ENCODE data around the gene SOX8.

SOX8 gene

DNA sequence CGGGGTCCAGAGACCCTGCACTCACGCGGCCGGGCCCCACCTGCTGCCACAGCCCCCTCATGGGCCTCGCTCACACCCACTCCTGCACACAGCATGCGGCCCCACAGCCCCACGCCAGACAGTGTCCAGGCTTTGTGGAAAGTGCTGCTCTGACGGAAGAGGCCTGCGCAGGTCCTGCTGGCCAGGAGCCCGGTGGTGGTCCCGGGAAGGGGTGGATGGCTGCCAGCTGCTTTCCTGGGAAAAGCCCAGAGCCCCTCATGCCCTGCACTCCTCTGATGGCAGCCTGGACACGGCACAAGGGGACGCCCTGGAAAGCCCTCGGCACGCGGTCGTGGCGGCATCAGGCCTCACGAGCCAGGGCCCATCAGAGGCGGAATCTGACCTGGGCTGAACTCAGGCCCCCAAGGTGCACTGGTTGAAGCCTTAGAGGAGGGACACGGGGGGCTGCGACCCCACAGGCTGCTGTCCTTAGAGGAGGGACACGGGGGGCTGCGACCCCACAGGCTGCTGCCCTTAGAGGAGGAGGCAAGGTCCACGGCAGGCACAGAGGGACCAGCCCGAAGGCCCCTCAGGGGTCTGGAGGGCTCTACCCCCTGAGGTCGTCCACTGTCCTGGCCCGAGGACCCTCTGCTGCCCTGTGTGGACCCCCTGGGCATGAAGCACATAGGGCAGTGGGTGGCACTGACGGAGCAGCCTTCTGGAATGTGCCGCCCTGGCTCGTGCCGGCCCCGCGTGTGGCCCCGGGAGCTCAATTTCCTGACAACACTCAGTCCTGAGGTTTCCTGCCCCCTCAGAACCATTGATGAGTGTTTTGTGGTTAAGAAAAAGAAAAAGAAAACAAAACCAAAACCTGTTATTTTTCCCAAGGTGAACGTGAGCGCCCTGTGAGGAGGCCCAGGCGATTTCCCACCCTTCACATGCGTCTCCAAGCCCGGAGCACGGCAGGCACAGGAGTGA is 22.1 kb downstream of the SOX8 start:
- Histone ChIP-seq H3K9ac (ENCODE audit: low read length) (no peak overlapping the region), H3K27ac (ENCODE audit: low read length) (no peak overlapping the region), H3K4me3 (ENCODE audit: low read length) (no peak overlapping the region), H3K27me3 (ENCODE audit: control insufficient read depth, insufficient read depth, low read length) (no peaks in the 10 kb centered on the region), H3K36me3 (ENCODE audit: control insufficient read depth, low read depth, low read length) (no peaks in the 10 kb centered on the region), H3K9me3 (ENCODE audit: control insufficient read depth, low read depth, low read length) (no peaks in the 10 kb centered on the region), H3K4me1 (ENCODE audit: control insufficient read depth, low read depth, low read length) (no peaks in the 10 kb centered on the region)

DNA sequence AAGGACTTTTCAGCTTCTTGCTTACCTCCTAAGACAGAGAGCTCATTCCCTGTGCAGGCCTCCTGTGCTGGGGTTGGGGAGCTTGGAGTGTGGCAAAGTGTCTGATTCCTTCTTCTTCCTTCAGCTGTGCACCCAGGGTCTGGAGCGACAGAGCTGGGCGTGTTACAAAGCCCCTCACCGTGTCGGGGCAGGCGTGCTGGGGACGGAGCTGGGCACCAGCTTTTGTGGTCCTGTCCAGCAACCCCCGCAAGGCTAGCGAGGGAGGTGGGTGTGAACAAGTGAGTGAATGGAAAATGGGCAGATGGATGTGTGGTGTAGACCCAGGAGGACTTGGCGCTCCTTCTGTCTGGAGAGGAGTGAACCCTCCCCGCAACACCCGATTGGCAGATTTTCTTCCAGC is 23.7 kb downstream of the SOX8 start:
- H3K9me3 ChIP-seq (ENCODE audit: control insufficient read depth, low read depth, low read length), result no peaks in the 10 kb centered on the region
- no peaks in the 10 kb centered on the region for H3K36me3 ChIP-seq (ENCODE audit: control insufficient read depth, low read depth, low read length)
- no peak overlapping the region for H3K9ac ChIP-seq (ENCODE audit: low read length)
- H3K27ac ChIP-seq (ENCODE audit: low read length), result no peak overlapping the region
- no peaks in the 10 kb centered on the region for H3K4me1 ChIP-seq (ENCODE audit: control insufficient read depth, low read depth, low read length)
- H3K4me3 ChIP-seq (ENCODE audit: low read length), result no peak overlapping the region
- H3K27me3 ChIP-seq (ENCODE audit: control insufficient read depth, insufficient read depth, low read length), result no peaks in the 10 kb centered on the region

DNA sequence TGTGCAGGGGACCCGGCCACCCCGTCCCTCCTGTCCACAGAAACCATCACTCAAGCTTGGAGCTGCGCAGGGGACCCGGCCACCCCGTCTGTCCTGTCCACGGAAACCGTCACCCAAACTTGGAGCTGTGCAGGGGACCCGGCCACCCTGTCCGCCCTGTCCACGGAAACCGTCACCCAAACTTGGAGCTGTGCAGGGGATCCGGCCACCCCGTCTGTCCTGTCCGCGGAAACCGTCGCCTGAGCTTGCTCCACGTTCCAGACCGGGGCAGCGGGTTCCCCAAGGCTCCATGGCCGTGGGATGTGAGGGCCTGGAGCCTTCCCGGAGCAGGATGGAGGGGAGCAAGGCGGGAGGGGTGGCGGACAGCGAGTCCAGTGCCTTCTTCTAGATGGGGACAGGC is 25.2 kb downstream of the SOX8 start:
- Histone ChIP-seq H3K27me3 (ENCODE audit: control insufficient read depth, insufficient read depth, low read length) (no peaks in the 10 kb centered on the region), H3K9me3 (ENCODE audit: control insufficient read depth, low read depth, low read length) (no peaks in the 10 kb centered on the region), H3K36me3 (ENCODE audit: control insufficient read depth, low read depth, low read length) (no peaks in the 10 kb centered on the region), H3K9ac (ENCODE audit: low read length) (no peak overlapping the region), H3K4me1 (ENCODE audit: control insufficient read depth, low read depth, low read length) (no peaks in the 10 kb centered on the region), H3K4me3 (ENCODE audit: low read length) (no peak overlapping the region), H3K27ac (ENCODE audit: low read length) (no peak overlapping the region)

DNA sequence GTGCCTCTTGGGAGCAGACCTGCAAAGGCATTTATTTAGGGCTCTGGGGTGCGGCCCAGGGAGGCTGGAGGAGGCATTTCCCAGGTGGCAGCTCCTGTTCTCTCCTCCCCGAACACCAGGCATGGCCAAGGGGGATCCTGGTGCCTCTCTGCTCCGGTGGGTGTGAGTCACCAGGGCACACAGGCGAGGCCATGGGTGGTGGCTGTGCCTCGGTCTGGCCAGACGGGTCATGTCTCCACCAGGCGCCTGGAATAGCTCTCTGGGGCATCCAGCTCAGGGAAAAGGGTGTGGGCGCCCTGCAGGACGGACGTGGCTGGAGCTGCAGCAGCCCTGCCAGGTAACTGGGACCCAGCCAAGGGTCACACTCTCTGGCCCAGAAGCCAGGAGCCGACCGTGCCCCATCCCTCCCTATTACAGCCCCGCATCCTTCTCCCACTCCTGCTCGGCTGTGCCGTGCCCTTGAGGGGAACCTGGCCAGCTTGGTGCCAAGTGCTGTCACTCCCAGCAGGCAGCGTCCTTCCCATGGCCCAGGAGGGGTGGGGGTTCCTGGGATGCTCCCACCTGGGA is 25.8 kb downstream of the SOX8 start:
- no peaks in the 10 kb centered on the region for H3K27me3 ChIP-seq (ENCODE audit: control insufficient read depth, insufficient read depth, low read length)
- no peak overlapping the region for H3K9ac ChIP-seq (ENCODE audit: low read length)
- H3K27ac ChIP-seq (ENCODE audit: low read length), result no peak overlapping the region
- no peaks in the 10 kb centered on the region for H3K36me3 ChIP-seq (ENCODE audit: control insufficient read depth, low read depth, low read length)
- H3K4me3 ChIP-seq (ENCODE audit: low read length), result no peak overlapping the region
- H3K4me1 ChIP-seq (ENCODE audit: control insufficient read depth, low read depth, low read length), result no peaks in the 10 kb centered on the region
- no peaks in the 10 kb centered on the region for H3K9me3 ChIP-seq (ENCODE audit: control insufficient read depth, low read depth, low read length)

DNA sequence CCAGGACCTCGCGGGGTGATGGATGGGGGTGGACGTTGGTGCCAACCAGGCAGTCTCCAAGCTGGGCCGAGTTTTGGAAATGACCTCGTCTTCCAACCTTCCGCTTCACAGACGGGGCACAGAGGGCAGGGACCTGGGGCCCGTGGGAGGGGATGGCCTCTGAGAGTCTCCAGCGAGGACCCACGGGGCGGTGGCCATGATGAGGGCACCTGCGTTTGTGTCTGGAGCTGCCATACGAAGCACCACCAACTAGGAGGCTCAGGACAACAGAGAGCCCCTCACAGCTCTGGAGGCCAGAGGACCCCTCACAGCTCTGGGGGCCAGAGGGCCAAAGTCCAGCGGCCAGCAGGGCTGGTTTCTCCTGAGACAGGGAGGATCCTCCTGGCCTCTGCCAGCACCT is 26.5 kb downstream of the SOX8 start:
- H3K36me3 ChIP-seq (ENCODE audit: control insufficient read depth, low read depth, low read length), result no peaks in the 10 kb centered on the region
- H3K27me3 ChIP-seq (ENCODE audit: control insufficient read depth, insufficient read depth, low read length), result no peaks in the 10 kb centered on the region
- no peak overlapping the region for H3K4me3 ChIP-seq (ENCODE audit: low read length)
- H3K27ac ChIP-seq (ENCODE audit: low read length), result no peak overlapping the region
- H3K4me1 ChIP-seq (ENCODE audit: control insufficient read depth, low read depth, low read length), result no peaks in the 10 kb centered on the region
- H3K9ac ChIP-seq (ENCODE audit: low read length), result no peak overlapping the region
- H3K9me3 ChIP-seq (ENCODE audit: control insufficient read depth, low read depth, low read length), result no peaks in the 10 kb centered on the region

DNA sequence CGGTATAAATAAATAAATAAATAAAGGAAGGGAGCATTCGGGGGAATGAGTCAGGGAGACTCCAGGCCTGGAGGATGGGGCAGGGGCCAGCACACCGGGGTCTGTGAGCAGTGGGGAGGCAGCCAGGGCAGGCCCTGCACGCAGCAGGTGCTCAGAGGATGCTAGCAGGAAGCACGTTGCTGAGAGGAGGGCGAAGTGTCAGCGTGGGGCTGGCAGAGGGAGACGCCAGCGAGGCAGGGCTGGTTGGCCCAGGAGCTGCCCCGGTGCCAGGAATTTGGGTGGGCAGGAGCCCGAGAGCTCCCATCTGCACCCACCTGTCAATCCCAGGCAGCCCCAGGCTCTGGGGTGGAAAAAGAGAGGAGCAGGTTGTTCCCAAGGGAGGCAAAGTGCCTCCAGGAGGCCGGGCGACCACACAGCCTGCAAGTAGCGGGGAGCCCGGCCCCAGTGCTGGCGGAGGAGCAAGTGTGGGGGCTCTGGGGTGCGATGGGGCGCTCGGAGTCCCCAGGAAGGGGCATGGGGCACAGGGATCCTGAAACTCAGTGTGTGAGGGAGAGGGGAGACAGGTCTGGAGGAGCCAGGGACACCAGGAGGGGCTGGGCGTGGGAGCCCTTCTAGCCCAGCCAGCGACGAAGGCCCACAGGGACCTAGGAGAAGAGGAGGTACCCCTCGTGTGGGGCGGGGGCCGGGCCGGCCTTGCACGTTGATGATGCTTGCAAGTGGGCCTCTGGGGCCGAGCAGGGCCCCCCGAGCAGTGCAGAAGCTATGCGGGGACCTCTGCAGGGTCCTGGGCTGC is 28.0 kb downstream of the SOX8 start:
- Histone ChIP-seq H3K27ac (ENCODE audit: low read length) (no peak overlapping the region), H3K9ac (ENCODE audit: low read length) (no peak overlapping the region), H3K4me1 (ENCODE audit: control insufficient read depth, low read depth, low read length) (no peaks in the 10 kb centered on the region), H3K4me3 (ENCODE audit: low read length) (no peak overlapping the region), H3K9me3 (ENCODE audit: control insufficient read depth, low read depth, low read length) (no peaks in the 10 kb centered on the region), H3K27me3 (ENCODE audit: control insufficient read depth, insufficient read depth, low read length) (no peaks in the 10 kb centered on the region), H3K36me3 (ENCODE audit: control insufficient read depth, low read depth, low read length) (no peaks in the 10 kb centered on the region)

DNA sequence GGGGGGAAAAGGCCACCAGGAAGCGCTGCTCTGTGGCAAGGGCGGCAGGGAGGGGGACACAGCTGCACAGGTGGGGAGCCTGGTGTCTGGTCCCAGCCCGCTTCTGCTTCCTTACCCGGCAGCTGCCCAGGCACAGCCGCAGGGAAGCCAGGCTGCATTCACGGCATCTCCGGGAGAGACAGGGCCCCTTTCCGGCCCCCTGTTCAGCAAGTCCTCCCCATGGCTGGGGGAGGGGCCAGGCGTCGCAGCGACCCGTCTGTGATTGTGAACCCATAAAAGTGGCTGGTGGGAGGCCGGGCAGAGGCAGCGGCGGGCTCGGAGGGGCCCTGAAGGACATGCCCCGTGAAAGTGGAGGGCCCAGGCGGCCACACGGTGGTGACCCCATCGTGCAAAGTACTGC is 28.7 kb downstream of the SOX8 start:
- no peaks in the 10 kb centered on the region for H3K36me3 ChIP-seq (ENCODE audit: control insufficient read depth, low read depth, low read length)
- no peak overlapping the region for H3K9ac ChIP-seq (ENCODE audit: low read length)
- no peak overlapping the region for H3K4me3 ChIP-seq (ENCODE audit: low read length)
- H3K9me3 ChIP-seq (ENCODE audit: control insufficient read depth, low read depth, low read length), result no peaks in the 10 kb centered on the region
- no peaks in the 10 kb centered on the region for H3K27me3 ChIP-seq (ENCODE audit: control insufficient read depth, insufficient read depth, low read length)
- H3K4me1 ChIP-seq (ENCODE audit: control insufficient read depth, low read depth, low read length), result no peaks in the 10 kb centered on the region
- H3K27ac ChIP-seq (ENCODE audit: low read length), result no peak overlapping the region

DNA sequence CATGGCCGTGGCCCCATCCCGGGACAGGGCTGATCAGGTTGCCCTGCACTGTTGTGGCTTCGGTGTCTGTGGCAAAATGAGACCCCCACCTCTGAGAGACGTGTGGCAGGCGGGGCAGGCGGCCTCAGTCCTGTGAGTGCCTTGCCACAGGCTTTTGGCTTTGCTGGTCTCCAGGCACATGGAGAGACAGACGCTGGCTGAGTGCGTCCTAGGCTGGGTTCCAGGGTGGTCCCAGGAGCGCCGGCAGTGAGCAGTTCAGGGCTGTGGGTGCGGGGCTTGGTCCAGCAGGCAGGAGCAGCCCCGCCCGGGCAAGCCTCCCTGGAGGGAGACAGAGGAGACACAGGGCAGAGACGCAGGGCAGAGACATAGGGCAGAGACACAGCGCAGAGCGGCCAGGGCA is 29.2 kb downstream of the SOX8 start:
- H3K4me1 ChIP-seq (ENCODE audit: control insufficient read depth, low read depth, low read length), result no peaks in the 10 kb centered on the region
- H3K27me3 ChIP-seq (ENCODE audit: control insufficient read depth, insufficient read depth, low read length), result no peaks in the 10 kb centered on the region

DNA sequence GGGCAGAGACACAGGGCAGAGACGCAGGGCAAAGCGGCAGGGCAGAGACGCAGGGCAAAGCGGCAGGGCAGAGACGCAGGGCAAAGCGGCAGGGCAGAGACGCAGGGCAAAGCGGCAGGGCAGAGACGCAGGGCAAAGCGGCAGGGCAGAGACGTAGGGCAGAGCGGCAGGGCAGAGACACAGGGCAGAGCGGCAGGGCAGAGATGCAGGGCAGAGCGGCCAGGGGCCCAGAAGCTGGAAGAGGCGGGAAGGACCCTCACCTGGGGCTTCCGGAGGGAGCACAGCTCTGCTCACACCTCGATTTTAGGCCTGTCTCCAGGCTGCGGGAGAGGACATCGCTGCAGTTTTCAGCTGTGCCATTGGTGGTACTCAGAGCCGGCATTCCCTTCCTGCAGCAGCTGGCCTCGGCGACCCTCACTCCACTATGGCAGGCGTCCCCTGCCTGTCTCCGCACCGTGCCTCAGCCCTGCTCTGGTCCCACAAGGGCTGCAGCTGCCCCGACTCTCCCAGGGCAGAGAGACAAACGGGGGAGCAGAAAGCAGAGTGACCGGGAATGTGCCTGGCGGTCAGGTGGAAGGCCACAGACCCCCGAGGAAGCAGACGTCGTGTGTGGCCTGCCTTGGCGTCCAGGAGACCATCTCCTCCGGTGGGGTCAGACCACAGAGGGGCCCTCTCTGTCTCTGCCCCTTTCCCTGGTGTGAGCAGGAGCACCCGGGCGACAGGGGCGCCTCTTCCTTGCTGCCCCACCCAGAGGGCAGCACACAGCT is 29.9 kb downstream of the SOX8 start:
- Histone ChIP-seq H3K27ac (ENCODE audit: low read length) (no peak overlapping the region), H3K9ac (ENCODE audit: low read length) (no peak overlapping the region), H3K4me1 (ENCODE audit: control insufficient read depth, low read depth, low read length) (no peaks in the 10 kb centered on the region), H3K36me3 (ENCODE audit: control insufficient read depth, low read depth, low read length) (no peaks in the 10 kb centered on the region), H3K9me3 (ENCODE audit: control insufficient read depth, low read depth, low read length) (no peaks in the 10 kb centered on the region), H3K4me3 (ENCODE audit: low read length) (no peak overlapping the region), H3K27me3 (ENCODE audit: control insufficient read depth, insufficient read depth, low read length) (no peaks in the 10 kb centered on the region)

More for the DNA sequence above, 29.2 kb downstream of the SOX8 start:
- H3K9me3 ChIP-seq (ENCODE audit: control insufficient read depth, low read depth, low read length), result no peaks in the 10 kb centered on the region
- no peaks in the 10 kb centered on the region for H3K36me3 ChIP-seq (ENCODE audit: control insufficient read depth, low read depth, low read length)
- no peak overlapping the region for H3K4me3 ChIP-seq (ENCODE audit: low read length)
- H3K9ac ChIP-seq (ENCODE audit: low read length), result no peak overlapping the region
- no peak overlapping the region for H3K27ac ChIP-seq (ENCODE audit: low read length)

DNA sequence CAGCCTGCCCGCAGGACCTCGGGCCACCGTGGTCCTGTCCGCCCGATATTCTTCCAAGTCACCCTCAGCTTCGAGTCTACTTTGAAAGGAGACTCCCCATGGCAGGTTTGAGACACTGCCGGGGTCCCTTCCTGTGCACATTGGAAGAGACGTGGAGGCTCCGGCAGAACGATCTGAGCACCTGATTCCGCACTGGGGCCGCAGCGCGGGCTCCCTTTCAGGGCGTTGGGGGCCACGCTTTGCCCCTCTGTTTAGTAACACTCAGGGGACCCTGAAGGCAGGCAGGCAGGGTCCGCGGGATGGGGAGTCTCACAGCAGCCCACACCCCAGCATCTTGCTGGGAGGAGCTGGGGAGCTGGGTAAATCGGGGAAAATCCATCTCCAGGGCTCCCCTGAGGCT is 30.6 kb downstream of the SOX8 start:
- Histone ChIP-seq H3K36me3 (ENCODE audit: control insufficient read depth, low read depth, low read length) (no peaks in the 10 kb centered on the region), H3K27ac (ENCODE audit: low read length) (no peak overlapping the region), H3K27me3 (ENCODE audit: control insufficient read depth, insufficient read depth, low read length) (no peaks in the 10 kb centered on the region), H3K4me1 (ENCODE audit: control insufficient read depth, low read depth, low read length) (no peaks in the 10 kb centered on the region), H3K9me3 (ENCODE audit: control insufficient read depth, low read depth, low read length) (no peaks in the 10 kb centered on the region), H3K4me3 (ENCODE audit: low read length) (no peak overlapping the region), H3K9ac (ENCODE audit: low read length) (no peak overlapping the region)
